A673 (cell line): ENCODE results near the gene SEC14L3. TPM values are rescaled to one million over a fixed set of nuclear protein-coding genes. Genes with fewer than 3 reads are reported as not detected.
"Not testable (repeated sequence)": the region's sequence is repeated elsewhere in the genome, so short reads cannot be mapped to it uniquely, and the experiment has no call there.

Source experiments
- BruUV-seq: library from RNA; stranded (reverse); fragments of 400-500 nt; replicated peaks from 2 replicates; lab custom pipeline; 2021; lab: Mats Ljungman, UMichigan
- CTCF ChIA-PET: fragments of 300-600 bp; sonication (Branson Sonifier 250); formaldehyde crosslinking; loops from one replicate; lab custom pipeline; 2022; ENCODE audit warnings: antibody characterized with exemption; lab: Charles Lee
- POLR2A ChIA-PET: fragments of 300-600 bp; sonication (Branson Sonifier 250); formaldehyde crosslinking; loops from one replicate; lab custom pipeline; 2022; ENCODE audit warnings: antibody characterized with exemption; ENCODE audit not compliant: low non-redundant PET; lab: Charles Lee
- DNase-seq: peaks from one replicate; pipeline ENCODE4 v3.0.0-alpha.2; 2015; ENCODE audit warnings: low spot score
- H3K27ac ChIP-seq: fragments of 200-600 bp; sonication (generic); 2 replicates; pipeline ENCODE4 v1.5.1; 2016; ENCODE audit warnings: mixed run types, low read depth, mild to moderate bottlenecking, mixed read lengths, antibody characterized with exemption, low read length; ENCODE audit not compliant: poor library complexity, severe bottlenecking
- H3K27me3 ChIP-seq: fragments of 200-600 bp; sonication (generic); replicated peaks from 2 replicates; pipeline ENCODE4 v1.6.1; 2017; ENCODE audit warnings: mixed run types, low read depth, mild to moderate bottlenecking, mixed read lengths, antibody characterized with exemption, low read length; ENCODE audit not compliant: insufficient read depth, poor library complexity
- H3K36me3 ChIP-seq: fragments of 200-600 bp; sonication (generic); 2 replicates; pipeline ENCODE4 v1.6.1; 2016; ENCODE audit warnings: mixed run types, mild to moderate bottlenecking, mixed read lengths, antibody characterized with exemption, low read length; ENCODE audit not compliant: insufficient read depth, poor library complexity, severe bottlenecking
- H3K4me1 ChIP-seq: fragments of 200-600 bp; sonication (generic); 2 replicates; pipeline ENCODE4 v1.6.1; 2017; ENCODE audit warnings: mixed run types, mild to moderate bottlenecking, mixed read lengths, antibody characterized with exemption, low read length; ENCODE audit not compliant: insufficient read depth, poor library complexity, severe bottlenecking
- H3K4me3 ChIP-seq: fragments of 200-600 bp; sonication (generic); 2 replicates; pipeline ENCODE4 v1.5.1; 2016; ENCODE audit warnings: low read depth, mixed run types, mild to moderate bottlenecking, mixed read lengths, low read length; ENCODE audit not compliant: poor library complexity, severe bottlenecking
- H3K9me3 ChIP-seq: fragments of 200-600 bp; sonication (generic); 2 replicates; pipeline ENCODE4 v1.6.1; 2016; ENCODE audit warnings: mixed run types, low read depth, mild to moderate bottlenecking, mixed read lengths, antibody characterized with exemption, low read length; ENCODE audit not compliant: poor library complexity, severe bottlenecking
- CTCF ChIP-seq: fragments of 300-800, 200-600 bp; sonication (generic); conservative IDR thresholded peaks from 2 replicates; pipeline ENCODE4 v1.5.1; 2017; ENCODE audit warnings: low read depth, mild to moderate bottlenecking, antibody characterized with exemption, low read length, moderate library complexity, mixed read lengths
- EZH2 ChIP-seq: fragments of 200-600 bp; sonication (generic); IDR thresholded peaks from 2 replicates; pipeline ENCODE4 v1.6.1; 2017; ENCODE audit warnings: borderline replicate concordance, low read depth, mild to moderate bottlenecking, mixed read lengths, antibody characterized with exemption, low read length; ENCODE audit not compliant: poor library complexity, severe bottlenecking
- intact Hi-C: fragments of 100-400 bp; cut with micrococcal nuclease; formaldehyde crosslinking; loops from one replicate; pipeline ENCODE4 v1.10.0; 2022; ENCODE audit not compliant: unreplicated experiment
- total RNA-seq: library from RNA; stranded (reverse); gene quantifications from 2 replicates; pipeline ENCODE4 v1.2.3, GENCODE V29; 2021

The SEC14L3 gene
- total RNA-seq, 1 experiment from 2014 or later = not detected

- Histone ChIP-seq H3K4me3 (no peak overlapping the region), H3K27ac (no peak overlapping the region), H3K27me3 (no peaks in the 10 kb centered on the region), H3K36me3 (no peaks in the 10 kb centered on the region), H3K4me1 (no peaks in the 10 kb centered on the region), H3K9me3 (no peaks in the 10 kb centered on the region)
- intact Hi-C loops = no loop called here
- TF ChIP-seq EZH2 (no peak), CTCF (peak; percentile 23; the same call in 1 of the 2 replicates)
- no TSS peak for BruUV-seq
- ChIA-PET POLR2A (no interaction called here), CTCF (no interaction called here)
- peak; percentile 75 for DNase-seq
These were observed 17.9 kb downstream of the SEC14L3 start for GRCh38 chr22:30453731-30454510.

- no peak for DNase-seq
- no peak overlapping the region for H3K4me3 ChIP-seq
- CTCF ChIA-PET = no interaction called here
- intact Hi-C loops = no loop called here
- no TSS peak for BruUV-seq
- H3K9me3 ChIP-seq = no peaks in the 10 kb centered on the region
- TF ChIP-seq EZH2 (no peak), CTCF (no peak)
- H3K36me3 ChIP-seq = no peaks in the 10 kb centered on the region
- POLR2A ChIA-PET = no interaction called here
- no peaks in the 10 kb centered on the region for H3K4me1 ChIP-seq
- H3K27ac ChIP-seq = no peak overlapping the region
- no peaks in the 10 kb centered on the region for H3K27me3 ChIP-seq
These were observed 19.0 kb downstream of the SEC14L3 start for GRCh38 chr22:30452861-30453260.

- H3K36me3 ChIP-seq, H3K27ac ChIP-seq, H3K9me3 ChIP-seq, DNase-seq, BruUV-seq, CTCF ChIA-PET, POLR2A ChIA-PET, intact Hi-C loops, H3K4me3 ChIP-seq, H3K4me1 ChIP-seq, H3K27me3 ChIP-seq: not testable (repeated sequence)
These were observed 20.3 kb downstream of the SEC14L3 start for GRCh38 chr22:30451488-30451887.
